Measurements from ENCODE around the gene APBB2. TPM values are rescaled to one million over a fixed set of nuclear protein-coding genes. Genes with fewer than 3 reads are reported as not detected.

Gene APBB2
- total and polyA plus RNA-seq, 2 of the 4 experiments (the other 2 are of a cell fraction): 47.9 to 75.5 TPM

- Histone ChIP-seq H2AK5ac (ENCODE audit: low read depth, low read length) (peak overlapping the region; percentile 17; the same call in 1 of the 2 replicates), H3K27me3 (ENCODE audit: control insufficient read depth, insufficient read depth, low read length) (no peaks in the 10 kb centered on the region), H3K36me3 (ENCODE audit: control insufficient read depth, insufficient read depth, low read length) (peaks cover 11% of the 10 kb centered on the region; the same call in 1 of the 2 replicates), H3K9me1 (ENCODE audit: insufficient read depth, low read length) (peaks cover 13% of the 10 kb centered on the region), H2BK20ac (ENCODE audit: low read depth, low read length) (no peak overlapping the region), H2BK120ac (ENCODE audit: low read depth, low read length) (no peak overlapping the region), H3K23ac (ENCODE audit: low read depth, low read length) (0 out of 2 replicates have a peak overlapping the region, but pooled peaks have one; percentile 13), H3K4me2 (ENCODE audit: low read depth, low read length) (peak overlapping the region; percentile 29; the same call in 1 of the 2 replicates), H2AFZ (replicated peaks; ENCODE audit: low read length, poor library complexity) (peak overlapping the region; percentile 48), H2AK9ac (replicated peaks; ENCODE audit: low read depth, low read length, poor library complexity) (no peak overlapping the region), H3K4ac (ENCODE audit: low read depth, low read length) (peak overlapping the region; percentile 14; the same call in 1 of the 2 replicates), H3K27ac (ENCODE audit: insufficient read depth, low read length) (peak overlapping the region; percentile 52; the same call in 1 of the 2 replicates), H2BK15ac (ENCODE audit: low read depth, low read length) (no peak overlapping the region), H4K5ac (ENCODE audit: low read depth, low read length) (no peak overlapping the region), H3K4me1 (ENCODE audit: control insufficient read depth, insufficient read depth, low read length) (peaks cover 5% of the 10 kb centered on the region), H3K9ac (ENCODE audit: low read depth, low read length) (no peak overlapping the region), H3K79me1 (ENCODE audit: low read depth in 1 of 2, low read length in 2 of 2) (no peaks in the 10 kb centered on the region; a peak in 1 of 4 replicates), H4K91ac (ENCODE audit: insufficient read depth, low read depth, low read length) (no peak overlapping the region), H3K14ac (replicated peaks; ENCODE audit: low read depth, low read length) (no peak overlapping the region; the same call in 1 of the 2 replicates), H4K20me1 (ENCODE audit: insufficient read depth, low read length) (no peaks in the 10 kb centered on the region), H3K9me3 (ENCODE audit: control insufficient read depth, insufficient read depth, low read length) (no peaks in the 10 kb centered on the region), H3K4me3 (ENCODE audit: insufficient read depth, low read depth, low read length) (no peak overlapping the region), H3K56ac (ENCODE audit: extremely low read depth, insufficient read depth, low read length) (no peak overlapping the region), H2BK5ac (ENCODE audit: low read depth, low read length, poor library complexity, severe bottlenecking) (peak overlapping the region; percentile 3), H3K18ac (ENCODE audit: low read depth, low read length) (no peak overlapping the region), H4K8ac (ENCODE audit: low read depth in 2 of 2, low read length in 2 of 2) (peak overlapping the region in 1 of 2 experiments; percentile 54; a peak in 2 of 4 replicates)
- DNase-seq: peak; percentile 92
- ChIA-PET CTCF (no interaction called here), POLR2A (ENCODE audit: unreplicated experiment) (interaction anchor here (0.5 kb wide), 1 partner anchor 13 kb away, joined by 12 read pairs; no protein-coding TSS in a partner anchor)
- 34% methylated on average over 4 of the region's 10 CpGs; no CpG with 5 or more reads in 1 of the 2 experiments for WGBS, 2 experiments (ENCODE audit: extremely low coverage in 2 of 2, insufficient read length in 1 of 2)
- no peak for TF ChIP-seq RFX5 (IDR thresholded peaks at IDR 0.05; ENCODE audit: low read depth, low read length)
- no peak for TF ChIP-seq NFE2L2 (IDR thresholded peaks at IDR 0.05; ENCODE audit: low read depth, low read length)
- no peak for TF ChIP-seq RAD21 (IDR thresholded peaks at IDR 0.05; ENCODE audit: low read length)
- no peak for TF ChIP-seq RCOR1 (IDR thresholded peaks at IDR 0.05; ENCODE audit: insufficient replicate concordance, low read length)
- peak; percentile 88 for TF ChIP-seq CEBPB (IDR thresholded peaks at IDR 0.05; ENCODE audit: low read depth, low read length)
- peak; percentile 78 for TF ChIP-seq BHLHE40 (IDR thresholded peaks at IDR 0.05; ENCODE audit: low read depth, low read length)
- TF ChIP-seq USF2 (IDR thresholded peaks at IDR 0.05; ENCODE audit: low read depth, low read length): peak; percentile 89
- 0 out of 2 replicates have a peak, but pooled peaks have one; percentile 23 for TF ChIP-seq FOS (IDR thresholded peaks at IDR 0.05; ENCODE audit: low read depth, low read length)
- no peak for TF ChIP-seq SMC3 (IDR thresholded peaks at IDR 0.05; ENCODE audit: low read depth, low read length)
- in situ Hi-C loops (cut with MboI; ENCODE audit: low sequenced_read_pairs) (no loop called here), intact Hi-C loops (cut with micrococcal nuclease) (no loop called here), dilution Hi-C loops (cut with HindIII; ENCODE audit: low sequenced_read_pairs, unreplicated experiment) (no loop called here)
- BruUV-seq (replicated peaks): no TSS peak
- peak; percentile 90 for ATAC-seq (ENCODE audit: low read depth)
Observed at GRCh38 chr4:40887764-40888131, 326.6 kb downstream of the APBB2 start.

Data from IMR-90 (cell line).